Fibroblast of skin of right quadriceps (primary cell): ENCODE results near the gene CLNK.

Experiments used
- DNase-seq: peaks from one replicate; pipeline ENCODE4 v3.0.0-alpha.2; 2013

The CLNK gene

DNA sequence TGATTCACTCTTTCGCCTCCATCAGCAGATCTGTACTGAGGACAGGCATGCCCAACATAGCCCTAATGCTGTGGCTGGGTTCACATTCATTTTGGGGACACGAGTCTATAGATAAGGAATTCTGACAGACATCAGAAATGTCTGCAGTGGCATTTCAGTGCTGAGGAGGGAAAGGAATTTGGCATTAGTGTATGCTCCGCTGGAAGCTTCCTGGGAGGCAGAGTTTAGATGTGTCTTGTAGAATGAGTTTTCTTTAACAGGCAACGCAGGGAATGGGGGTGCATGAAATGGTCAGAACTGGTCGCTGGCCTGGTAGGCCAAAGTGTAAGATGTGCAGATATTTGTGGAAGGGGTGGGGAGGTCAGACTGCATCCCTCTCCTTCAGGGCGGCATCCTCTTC lies 183.8 kb downstream of the CLNK start:
- DNase-seq: no peak

DNA sequence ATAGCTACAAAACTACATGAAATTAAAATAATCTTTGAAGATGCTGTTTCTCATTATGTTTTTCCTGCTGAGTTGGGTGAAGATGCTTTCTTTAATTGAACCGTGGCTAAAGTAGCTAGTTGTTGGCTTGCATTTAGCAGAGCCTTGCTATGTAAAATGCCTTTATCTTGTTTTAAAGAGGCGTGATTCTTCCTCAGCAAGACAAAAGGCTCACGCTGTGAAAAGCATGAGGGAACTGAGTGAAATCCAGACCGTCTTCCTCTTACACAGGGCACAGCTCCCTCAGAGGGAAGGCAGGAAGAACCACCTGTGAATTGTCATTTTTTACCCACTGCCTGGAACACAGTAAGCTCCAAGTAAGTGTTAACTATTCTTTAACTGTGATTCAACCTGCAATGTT lies 188.4 kb downstream of the CLNK start:
- DNase-seq: no peak

DNA sequence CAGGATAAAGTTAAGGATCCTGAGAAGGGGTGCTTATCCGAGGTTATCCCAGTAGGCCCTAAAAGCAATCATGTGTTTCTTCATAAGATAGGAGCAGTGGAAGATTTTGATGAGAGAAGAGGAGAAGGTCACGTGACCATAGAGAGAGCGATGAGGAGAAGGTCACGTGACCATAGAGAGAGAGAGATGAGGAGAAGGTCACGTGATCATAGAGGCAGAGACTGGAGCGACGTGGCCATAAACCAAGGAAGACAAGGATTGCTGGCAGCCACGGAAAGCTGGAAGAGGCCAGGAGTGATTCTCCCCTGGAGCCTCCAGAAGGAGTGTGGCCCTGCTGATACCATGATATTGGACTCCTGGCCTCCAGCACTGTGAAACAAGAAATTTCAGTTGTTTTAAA lies 188.9 kb downstream of the CLNK start:
- no peak for DNase-seq

DNA sequence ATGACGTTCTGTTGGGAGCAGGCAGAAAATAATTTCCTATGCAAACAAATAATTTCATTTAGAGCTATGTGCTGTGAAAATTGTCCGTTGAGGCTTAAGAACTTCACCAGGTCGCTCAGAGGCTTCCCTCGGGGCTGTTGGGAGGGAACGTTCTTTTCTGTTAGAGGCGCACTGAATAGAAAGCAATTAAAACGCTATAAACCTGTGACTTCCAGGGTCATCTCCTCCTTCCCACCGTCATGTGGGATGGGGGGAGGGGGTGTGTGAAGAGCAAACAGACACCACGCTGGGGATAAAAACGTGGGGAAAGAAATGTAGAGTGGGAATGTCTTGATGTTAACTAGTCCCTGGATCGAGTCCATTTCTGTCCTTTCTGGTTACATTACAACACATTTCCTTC lies 192.1 kb downstream of the CLNK start:
- no peak for DNase-seq

DNA sequence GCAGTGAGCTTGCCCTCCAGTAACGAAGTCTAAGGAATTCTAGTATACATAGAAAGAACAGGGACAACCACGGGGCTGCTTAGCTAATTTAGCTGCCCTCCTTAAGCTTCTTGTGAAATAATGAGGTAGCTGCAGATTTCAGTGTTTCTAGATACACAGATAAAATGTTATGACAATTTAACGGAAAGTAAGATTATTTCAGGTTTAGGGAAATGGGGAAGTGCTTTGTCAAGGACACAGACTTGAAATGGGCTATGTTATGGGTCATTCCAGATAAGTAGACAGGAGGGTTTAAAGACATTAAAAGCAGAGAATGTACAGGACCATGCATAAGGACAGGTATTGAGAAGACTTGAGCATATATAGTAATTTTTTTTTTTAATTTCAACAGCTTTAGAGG lies 193.2 kb downstream of the CLNK start:
- no peak for DNase-seq

DNA sequence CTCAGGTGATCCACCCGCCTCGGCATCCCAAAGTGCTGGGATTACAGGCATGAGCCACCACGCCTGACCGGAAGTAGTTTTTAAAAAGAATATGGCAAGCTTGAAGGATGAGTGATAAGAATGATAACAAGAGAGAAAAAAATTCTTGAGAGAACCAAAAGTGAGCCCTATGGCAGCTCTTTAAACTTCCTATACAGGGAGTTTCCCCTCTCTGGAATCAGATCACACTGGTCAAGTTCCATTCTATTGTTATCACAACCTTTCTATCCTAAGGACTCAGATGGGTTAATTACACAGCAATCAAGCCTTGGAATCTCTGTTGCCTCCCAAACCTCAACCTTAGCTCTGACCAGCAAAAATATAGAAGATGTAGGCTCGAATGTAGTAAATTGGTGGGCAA lies 193.6 kb downstream of the CLNK start:
- DNase-seq: no peak

DNA sequence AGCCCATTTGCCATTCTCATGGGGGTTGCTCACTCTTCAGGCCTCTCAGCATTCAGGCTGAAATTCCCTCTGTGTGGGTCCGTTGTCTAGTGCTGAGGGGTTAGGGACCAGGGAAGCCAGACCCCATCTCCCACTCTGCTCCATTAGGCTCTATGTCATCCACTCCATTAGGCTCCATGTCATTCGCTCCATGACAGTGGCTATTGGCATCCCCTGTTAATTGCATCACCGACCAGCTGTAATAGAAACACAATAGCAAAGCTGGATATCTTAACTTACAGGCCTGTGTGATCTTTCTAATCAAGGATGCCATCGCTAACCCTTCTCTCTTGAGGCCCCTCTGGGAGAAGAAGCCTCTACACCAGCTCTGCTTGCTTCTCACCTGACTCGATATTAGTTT lies 201.7 kb downstream of the CLNK start:
- DNase-seq: no peak

DNA sequence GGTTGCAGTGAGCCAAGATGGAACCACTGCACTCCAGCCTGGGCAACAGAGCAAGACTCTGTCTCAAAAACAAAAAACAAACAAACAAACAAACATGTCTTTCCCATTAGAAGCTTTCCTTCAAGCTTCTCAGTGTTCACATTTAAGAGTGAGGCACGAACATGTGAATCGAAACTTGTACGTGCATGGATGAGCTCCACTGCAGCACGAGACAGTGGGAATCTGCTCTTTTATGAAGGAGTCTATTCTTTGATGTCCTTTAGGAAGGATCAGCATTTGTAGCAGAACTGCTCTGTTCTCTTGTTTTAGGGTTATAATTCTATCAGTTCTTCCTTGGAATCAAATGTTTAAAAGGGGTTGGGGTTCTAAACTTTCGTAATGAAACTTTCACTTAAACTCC lies 204.0 kb downstream of the CLNK start:
- no peak for DNase-seq

DNA sequence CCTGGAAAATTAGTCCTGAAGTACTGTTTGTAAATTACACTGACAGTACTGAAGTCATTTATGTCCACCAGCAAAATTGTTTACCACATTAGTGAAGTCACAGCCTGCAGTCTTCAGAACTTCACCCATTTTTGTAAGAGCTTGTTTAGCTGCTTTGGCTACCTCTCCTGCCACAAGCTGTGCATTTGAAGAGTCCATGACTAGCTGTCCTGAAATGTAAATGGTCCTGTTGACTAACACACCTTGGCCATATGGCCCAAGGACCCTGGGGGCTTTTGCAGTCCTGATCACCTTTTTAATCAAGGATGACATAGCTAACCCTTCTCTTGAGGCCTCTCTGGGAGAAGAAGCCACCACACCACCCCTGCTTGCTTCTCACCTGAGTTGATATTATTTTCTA lies 205.9 kb downstream of the CLNK start:
- no peak for DNase-seq

DNA sequence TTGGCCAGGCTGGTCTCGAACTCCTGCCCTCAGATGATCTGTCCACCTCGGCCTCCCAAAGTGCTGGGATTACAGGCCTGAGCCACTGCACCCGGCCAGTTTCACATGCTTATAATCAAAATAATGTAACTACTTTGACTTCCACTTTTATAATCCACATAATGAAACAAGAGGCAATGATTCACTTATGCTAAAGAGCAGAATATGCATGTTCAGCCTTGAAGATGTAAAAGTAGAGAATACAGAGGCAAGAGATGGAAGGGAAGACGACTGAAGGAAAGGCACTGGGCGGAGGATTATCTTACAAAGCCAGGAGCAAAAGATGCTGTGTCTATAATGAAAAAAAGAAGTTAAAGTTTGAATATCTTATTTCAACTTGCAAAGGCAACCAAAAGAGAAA lies 214.1 kb downstream of the CLNK start:
- DNase-seq: no peak

DNA sequence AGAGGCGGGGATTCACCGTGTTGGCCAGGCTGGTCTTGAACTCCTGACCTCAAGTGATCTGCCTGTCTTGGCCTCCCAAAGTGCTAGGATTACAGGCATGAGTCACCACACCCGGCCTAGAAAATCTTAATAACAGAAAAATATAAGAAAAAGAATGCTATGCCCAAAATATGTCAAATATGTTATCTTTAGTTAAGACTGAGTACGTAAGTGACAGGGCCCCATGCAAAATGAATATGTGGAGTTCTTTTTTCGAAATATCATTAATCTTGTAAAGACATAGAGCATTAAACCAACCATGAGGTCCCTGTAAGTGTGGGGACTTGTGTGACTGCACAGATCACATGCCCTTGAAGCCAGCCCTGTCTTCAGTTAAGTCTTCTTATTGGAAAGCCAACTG lies 218.4 kb downstream of the CLNK start:
- DNase-seq: no peak

DNA sequence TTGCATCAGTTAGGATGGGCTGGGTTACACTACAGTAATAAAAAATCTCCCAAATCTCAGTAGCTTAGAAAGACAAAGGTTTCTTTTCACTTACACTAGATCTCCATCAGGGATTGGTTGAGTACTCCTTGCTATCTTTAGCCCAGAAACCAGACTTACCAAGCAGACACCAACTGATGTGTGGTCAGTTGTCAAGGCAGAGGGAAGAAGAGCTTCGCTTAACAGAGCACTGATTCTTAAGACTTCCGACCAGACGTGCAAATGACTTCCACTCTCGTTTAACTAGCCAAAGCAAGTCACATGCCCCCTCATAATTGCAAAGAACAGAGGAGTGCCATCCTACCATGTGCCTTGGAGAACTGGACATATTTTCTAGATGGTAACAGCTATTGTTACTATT lies 221.7 kb downstream of the CLNK start:
- no peak for DNase-seq

DNA sequence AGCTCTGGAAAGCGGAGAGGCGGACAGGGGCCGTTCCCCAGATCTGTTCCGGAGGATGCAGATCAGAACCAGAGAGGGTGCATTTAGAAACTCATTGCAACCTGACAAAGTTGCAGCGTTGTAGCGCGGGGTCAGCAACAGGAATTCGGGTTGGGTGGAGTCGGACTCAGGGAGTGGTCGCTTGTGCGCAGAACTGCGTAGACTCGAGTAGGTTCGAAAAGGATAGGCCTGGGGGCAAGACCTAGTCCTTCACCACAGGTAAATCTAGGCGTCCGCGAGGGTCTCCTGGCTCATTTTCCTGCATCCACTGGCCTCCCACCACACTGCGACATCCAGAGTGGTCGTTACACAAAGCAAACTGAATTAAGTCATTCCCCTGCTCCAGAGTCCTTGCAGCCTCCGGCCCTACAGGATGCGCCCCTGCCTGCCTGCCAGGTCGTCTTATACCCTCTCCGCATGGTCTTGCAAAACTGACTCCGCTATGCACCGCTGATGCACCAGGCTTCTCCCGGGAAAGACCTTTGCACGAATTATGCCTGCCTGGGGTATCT lies 222.6 kb downstream of the CLNK start:
- no peak for DNase-seq

DNA sequence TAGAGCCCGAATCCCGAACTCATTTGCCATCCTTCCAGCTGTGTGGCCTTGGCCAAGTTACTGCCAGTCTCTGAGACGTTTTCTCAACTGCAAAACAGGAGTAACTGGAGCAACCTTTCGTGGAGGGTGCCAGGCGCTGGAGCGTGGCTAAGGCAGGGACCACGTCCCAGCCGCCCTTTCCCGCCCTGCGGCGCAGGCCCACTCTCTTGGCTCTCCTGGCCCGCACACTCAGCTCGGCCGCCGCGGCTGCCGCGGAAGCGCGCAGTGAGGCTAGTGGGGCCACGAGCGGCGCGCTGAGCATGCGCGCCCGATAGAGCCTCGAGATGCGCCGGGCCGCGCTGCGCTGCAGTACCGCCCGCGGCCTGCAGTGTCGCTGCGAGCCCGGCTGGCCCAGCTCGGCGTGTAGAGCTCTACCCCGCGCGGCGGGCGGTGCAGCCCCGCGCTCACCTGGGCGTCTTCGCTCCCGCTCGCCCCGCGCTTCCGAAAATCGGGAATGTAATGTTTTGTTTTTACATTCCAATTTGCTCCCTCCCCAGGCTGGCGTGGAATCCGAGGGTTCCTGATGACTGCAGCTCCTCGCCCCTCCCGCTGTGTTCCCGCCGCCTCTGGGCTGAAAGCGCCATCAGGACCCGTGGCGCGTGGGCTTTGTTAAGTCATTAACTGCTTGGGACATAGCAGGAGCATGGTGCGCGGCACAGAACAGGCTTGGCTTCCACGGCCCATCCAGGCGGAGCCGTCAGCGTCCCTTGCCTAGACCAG lies 223.3 kb downstream of the CLNK start:
- peak; percentile 71 for DNase-seq

DNA sequence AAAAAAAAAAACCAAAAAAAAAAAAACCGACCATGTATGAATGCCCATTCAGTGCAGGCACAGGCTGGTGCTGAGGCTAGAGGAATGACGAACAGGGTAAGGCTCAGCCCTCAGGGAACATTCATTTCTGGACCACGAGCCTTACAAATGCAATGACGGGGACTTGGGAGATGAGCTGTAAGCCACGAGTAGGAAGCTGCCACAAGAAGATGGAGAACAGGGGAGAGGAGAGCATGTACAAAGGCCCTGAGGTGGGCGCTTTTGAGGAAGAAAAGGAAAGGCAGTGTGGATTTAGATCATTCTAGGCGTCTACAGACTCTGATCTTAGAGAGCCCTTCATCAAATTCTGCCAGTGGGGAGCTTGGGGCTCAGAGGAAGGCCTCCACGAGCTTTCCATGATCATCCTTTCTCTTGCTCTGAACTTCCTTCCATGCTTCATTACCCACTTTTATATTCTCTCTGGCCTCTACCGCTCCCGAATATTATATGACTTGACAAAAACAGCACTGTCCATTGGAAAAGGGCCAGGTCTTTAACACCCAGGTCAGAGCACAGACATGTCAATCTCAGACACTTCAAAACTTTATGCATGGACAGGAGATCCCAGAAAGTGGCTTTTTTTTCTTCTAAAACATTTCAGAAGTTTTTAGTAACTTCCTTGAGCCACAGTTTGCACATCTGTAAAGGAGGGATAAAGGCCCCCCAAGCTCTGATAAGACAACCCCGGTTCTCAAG lies 224.1 kb downstream of the CLNK start:
- no peak for DNase-seq

DNA sequence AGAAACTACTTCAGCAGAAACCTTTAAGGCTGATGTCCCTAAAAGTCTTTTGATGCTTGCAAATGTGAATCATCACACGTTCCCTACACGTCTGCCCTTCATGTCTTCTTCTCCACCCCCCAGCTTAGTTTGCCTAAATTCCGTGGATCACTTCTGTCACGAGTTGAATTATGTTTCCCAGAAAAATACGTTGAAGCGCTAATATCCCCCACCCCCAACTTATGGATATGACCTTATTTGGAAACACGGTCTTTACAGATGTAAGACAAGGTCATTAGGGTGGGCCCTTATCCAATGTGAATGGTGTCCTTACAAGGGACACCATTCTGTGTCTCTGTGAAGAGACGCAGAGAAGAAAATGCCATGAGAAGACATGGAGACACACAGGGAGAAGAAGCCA lies 225.3 kb downstream of the CLNK start:
- DNase-seq: no peak

DNA sequence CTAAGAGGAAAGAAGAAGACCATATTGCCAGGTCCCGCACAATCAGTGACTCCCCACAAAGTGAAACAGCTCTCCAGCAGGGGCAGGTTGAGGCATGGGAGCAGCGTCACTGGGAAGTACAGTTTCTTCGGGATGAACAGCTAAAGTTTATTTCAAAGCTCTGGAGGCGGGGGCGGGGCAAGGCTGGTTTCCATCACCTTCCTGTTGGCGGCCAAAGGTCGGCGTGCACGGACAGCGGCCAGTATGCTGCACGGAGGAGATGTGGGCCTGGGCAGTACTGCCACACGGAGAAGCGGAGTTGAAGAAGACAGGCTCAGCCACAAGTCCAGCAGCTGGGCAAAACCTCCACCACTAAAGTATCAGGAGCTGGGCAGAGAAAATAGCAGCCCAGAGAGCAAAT lies 226.4 kb downstream of the CLNK start:
- no peak for DNase-seq

DNA sequence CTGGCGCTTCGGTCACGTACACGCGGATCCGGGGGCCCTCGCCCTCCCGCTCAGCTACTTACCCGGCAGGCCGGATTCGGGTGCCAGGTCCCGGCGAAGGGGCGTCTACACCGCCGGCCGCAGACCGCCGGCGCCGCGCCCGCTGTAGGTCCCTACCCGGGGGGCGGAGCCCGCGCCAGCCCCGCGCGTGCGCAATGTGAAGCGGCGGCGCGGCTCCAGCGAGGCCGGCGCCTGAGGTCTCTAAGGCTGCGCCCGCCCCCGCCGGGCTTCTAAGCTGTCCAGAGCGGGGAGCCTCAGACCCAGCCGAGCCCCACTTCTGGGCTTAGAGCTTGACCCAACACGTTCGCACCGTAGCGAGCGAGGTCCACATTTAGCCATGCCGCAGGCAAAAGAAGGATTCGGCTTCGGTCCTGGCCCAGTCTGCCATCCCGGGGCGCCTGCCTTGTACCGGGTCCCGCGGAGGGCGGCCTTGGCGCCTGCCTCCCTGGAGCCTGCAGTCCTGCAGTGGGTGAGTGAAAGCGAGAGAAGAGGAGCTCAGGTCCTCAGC lies 227.2 kb downstream of the CLNK start, which contains the start of gene ZNF518B:
Gene ZNF518B (minus strand): TSS at position 172 of the 547 bp plus-strand sequence. CDS start 11,098 bp downstream, outside the sequence.
- peak; percentile 71 for DNase-seq

DNA sequence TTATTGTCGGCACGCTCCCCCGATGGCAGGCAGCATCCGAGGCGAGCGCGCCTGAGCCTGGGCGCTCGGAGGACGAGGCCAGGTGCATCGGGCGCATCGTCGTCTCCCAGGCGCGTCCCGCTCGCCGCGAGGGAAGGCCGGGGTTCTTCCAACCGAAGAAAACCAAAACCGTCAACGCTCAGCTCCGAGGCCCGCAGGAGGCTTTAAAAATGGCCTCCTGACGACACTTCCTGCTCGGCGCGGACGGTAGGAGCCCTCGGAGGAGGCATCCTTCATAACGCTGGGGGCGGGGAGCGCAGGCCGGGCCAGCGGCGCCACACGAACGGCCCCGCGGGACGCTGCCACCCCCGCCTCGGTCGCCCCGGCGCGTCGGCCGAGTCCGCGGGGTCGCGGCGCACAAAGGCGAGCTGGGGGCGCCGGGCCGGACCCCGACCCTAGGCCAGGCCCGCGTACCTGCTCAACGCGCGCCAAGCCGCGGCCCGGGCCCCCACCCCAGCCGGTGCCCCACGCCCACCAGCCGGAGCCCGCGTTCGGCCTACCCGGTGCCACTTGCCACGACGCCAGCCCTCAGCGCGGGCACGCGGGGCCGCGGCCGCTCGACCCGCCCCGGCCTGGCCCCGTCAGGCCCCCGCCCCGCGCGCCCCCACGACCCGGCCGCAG lies 227.8 kb downstream of the CLNK start:
- DNase-seq: peak; percentile 67

DNA sequence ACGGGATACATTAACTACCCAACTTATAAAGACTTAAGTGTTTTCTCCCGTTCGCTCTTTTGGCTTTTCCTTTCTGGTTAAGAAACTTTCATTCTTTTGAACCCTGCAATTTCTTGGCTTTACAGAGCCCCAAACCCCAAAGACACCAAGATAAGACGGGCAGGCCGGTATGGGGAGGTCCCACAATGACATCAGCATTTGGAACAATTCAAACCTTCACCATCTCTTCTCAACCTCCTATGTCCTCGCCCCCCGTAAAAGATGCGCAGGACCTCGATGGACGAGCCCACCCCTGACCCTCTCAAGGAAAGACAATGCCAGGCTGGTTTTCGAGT lies 228.3 kb downstream of the CLNK start:
- DNase-seq: peak; percentile 4

DNA sequence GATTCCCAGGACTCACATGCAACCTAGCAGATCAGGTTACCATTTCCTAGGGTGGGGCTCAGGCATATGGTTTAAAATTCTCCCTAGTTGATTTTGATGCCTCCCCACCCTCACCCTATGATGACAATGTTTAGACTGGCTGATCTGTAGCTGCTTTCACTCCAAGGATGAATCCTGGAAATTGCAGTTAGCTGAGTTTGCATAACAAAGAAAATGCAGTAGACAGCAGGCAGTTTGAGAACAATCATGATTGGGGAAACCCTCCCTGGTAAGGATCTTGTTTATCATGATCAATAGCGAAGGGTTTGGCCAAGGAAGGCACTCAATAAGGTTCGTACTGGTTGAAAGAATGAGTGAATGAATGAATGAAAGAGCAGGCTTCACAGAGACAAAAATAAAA lies 229.4 kb downstream of the CLNK start:
- no peak for DNase-seq

DNA sequence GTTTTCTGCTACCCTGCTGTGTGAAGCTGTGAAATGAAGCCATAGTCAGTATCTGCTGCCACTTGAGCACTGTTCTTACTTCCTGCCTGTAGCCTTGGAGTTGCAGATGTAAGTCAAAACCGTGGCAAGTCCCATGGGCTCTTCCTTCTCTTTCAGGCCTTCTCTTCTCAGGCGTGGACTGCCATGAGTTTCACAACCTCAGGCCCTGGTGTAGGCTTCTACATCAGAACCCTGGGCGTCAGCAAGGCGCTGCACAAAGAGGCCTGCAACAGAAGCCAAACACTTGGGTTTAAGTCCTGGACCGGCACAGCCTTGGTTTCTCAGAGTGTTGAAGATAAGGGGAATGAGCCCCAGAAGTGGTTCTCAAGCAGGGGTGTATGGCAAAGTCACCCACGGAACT lies 229.8 kb downstream of the CLNK start:
- no peak for DNase-seq

DNA sequence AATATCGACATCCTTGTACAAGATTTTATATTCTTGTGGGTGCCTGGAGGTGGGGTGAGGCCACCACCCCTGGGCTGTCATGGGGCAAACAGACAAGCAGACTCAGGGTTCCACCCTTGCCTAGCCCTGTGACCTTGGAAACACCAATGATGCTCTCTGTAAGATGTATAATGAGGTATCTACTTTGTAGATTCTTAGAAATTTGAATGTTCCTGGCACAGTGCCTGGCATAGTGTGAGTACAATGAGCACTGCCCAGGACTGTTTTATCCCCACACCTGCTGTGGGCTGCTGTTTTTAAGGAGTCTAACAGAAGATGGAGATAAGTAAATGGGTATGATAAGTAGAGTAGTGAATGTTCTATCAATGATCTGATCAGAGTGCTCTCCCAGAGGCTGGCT lies 230.4 kb downstream of the CLNK start:
- DNase-seq: no peak

DNA sequence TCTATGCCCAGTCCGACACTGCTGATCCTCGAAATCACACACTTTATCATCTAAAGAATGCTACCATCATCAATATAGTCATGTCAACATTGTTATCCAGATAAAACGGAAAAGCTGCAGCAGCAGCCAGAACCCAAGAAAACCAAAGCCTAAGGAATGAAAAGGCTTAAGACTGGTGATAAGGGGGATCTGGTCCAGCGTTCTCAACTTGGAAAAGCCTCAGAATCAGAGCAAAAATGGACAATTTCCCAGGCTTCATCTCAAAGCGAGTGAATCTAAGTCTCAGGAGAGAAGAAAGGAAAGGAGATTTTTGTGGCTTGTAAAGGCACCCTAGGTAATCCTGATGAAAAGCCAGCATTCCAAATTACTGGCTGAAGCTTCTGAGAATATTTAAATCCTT lies 235.6 kb downstream of the CLNK start:
- no peak for DNase-seq
